Coronary artery (tissue), 2 donors: ENCODE results near the gene C19orf67.

Source experiments
- DNase-seq: peaks from one replicate; pipeline ENCODE4 v3.0.0-alpha.2; 2017; ENCODE audit warnings: low spot score
- H3K27ac ChIP-seq, 2 donors: fragments of 200-600 bp; sonication (generic); one replicate each; pipeline ENCODE4 v1.5.1; 2016 to 2019
- H3K4me3 ChIP-seq: fragments of 200-600 bp; sonication (generic); 2 replicates; pipeline ENCODE4 v1.5.1; 2016; ENCODE audit warnings: mild to moderate bottlenecking, moderate library complexity
- TF ChIP-seq, protein P1 (sequence below): fragments of 200-600 bp; sonication (generic); IDR thresholded peaks from one replicate; pipeline ENCODE4 v1.5.1; 2019; ENCODE audit warnings: antibody characterized with exemption

C19orf67 gene

DNA sequence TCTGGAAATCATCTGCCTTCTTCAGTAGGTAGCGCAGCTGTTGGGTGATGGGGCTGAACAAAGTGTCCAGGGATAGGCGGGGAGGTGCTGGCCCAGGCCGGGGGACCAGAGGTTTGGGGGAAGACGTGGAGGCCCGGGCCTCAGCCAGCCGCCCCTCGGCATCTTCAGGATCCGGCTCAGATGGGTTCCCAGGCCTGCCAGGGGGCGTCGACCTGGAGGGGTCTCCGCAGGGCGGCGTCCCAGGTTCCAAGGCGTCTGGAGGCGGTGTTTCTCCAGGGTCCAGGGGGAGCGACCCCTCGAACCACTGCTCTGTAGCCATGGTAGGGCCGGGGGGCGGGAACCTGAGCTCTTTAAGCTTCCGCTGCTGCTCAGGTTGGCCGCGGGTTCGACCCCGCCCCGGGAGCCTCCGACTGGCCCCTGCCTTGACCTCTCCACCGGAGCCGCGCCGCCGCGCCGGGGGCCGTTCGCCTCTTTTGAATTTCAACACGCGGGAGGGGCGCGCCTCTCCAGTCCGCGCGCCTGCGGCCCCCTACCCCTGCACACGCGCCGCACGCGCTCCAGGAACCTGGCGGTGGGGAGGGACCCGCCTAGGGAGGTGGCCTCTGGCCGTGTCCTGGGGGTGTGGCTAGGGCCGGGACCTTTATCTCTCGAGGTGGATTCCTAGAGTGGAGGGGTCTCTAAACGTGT lies at the start of gene C19orf67:
C19orf67 (minus strand) TSS at position 475 of the 687 bp plus-strand sequence; CDS start at position 319, 156 bp downstream.
- TF ChIP-seq, protein P1, sequence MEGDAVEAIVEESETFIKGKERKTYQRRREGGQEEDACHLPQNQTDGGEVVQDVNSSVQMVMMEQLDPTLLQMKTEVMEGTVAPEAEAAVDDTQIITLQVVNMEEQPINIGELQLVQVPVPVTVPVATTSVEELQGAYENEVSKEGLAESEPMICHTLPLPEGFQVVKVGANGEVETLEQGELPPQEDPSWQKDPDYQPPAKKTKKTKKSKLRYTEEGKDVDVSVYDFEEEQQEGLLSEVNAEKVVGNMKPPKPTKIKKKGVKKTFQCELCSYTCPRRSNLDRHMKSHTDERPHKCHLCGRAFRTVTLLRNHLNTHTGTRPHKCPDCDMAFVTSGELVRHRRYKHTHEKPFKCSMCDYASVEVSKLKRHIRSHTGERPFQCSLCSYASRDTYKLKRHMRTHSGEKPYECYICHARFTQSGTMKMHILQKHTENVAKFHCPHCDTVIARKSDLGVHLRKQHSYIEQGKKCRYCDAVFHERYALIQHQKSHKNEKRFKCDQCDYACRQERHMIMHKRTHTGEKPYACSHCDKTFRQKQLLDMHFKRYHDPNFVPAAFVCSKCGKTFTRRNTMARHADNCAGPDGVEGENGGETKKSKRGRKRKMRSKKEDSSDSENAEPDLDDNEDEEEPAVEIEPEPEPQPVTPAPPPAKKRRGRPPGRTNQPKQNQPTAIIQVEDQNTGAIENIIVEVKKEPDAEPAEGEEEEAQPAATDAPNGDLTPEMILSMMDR: no peak
- no peak within 1 kb of the TSS for H3K27ac ChIP-seq
- DNase-seq: no peak
- no peak within 1 kb of the TSS for H3K4me3 ChIP-seq

DNA sequence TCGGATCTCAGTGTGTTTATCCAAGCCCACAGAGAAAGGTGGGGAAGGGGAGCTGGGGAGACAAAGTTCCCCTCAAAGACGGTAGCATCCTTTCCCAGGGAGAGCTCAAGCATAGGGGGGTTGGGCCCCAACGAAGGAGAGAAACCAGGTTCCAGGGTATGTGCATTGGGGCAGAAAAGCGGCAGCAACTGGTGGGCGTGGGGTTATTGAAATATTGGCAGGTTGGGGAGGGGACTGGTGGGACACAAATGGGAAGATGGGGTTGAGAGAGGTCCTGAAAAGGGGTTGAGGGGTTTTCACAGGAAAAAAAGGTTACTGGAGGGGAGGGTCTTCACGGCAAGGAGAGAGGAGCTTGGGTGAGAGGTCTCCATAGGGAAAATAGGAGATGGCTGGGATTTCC lies 49.8 kb upstream of the C19orf67 start:
- no peak overlapping the region for H3K4me3 ChIP-seq
- DNase-seq: no peak
- H3K27ac ChIP-seq: no peak overlapping the region
- TF ChIP-seq, protein P1: no peak

DNA sequence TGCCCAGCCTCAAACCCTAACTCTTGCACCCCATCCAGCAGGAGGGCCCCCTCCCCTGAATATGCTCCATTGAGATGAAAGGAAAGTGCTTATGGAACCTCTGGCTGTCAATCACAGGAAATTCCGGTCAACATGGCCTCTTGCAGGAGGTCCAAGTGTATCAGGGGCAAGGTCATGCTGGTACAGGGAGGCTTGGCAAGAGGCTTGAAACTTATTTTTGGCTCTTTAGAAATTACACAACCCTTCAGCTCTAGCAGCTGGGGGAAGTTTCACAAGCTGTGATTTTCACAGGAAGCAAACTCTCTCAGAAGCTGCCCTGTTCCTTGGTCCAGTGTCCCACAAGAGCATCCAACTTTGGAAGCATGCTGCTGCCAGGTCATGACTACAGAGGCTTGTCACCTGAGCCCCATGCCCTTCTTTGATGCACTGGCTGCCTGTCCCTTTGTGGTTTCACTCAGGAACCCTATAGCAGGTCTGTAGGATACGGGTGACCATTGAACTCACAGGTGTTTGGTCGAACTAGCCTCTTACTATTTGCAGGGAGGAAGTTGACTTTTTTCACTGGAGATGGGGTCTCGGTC lies 42.4 kb upstream of the C19orf67 start:
- TF ChIP-seq, protein P1: no peak
- Histone ChIP-seq H3K4me3 (no peak overlapping the region), H3K27ac (peak overlapping the region in 1 of 2 donors; percentile 53)
- DNase-seq: no peak

DNA sequence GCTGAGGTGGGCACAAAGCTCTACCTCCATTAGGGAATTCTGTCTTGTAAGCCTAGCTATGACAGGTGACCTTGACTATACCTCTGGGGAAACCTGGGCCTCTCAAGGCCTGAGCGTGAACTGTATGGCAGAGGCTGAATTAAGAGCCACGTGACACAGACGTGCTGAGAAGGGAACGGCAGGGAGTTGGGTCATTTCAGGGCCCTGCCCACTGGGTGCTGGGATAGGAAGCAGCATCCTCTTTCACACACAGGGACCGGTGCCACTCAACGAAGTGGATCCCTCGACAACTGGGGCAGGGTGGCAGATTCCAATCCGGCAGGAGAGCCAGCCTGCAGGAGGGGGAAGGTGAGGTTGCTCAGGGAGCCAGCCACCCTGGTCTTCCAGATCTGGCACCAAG lies 41.6 kb upstream of the C19orf67 start:
- DNase-seq: no peak
- Histone ChIP-seq H3K27ac (peak overlapping the region in 1 of 2 donors; percentile 53), H3K4me3 (no peak overlapping the region)
- TF ChIP-seq, protein P1: no peak

DNA sequence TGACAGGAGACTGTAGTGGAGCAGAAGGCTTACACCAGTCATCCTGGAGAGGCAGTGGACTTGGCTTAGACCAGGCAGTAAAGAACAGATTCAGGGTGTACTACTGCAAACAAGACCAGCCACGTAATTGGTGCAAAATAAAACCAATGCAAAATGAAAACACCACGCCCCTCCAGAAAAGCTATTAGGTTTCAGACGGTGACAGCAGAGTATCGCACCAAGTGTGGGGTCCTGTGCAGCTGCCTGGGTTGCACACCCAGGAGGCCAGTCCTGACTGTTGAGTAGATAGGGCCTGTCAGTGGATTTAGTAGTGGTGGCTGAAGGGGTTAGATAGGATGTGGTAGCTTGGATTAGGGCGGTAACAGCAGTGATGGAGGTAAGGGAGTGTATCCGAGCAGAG lies 37.3 kb upstream of the C19orf67 start:
- TF ChIP-seq, protein P1: no peak
- Histone ChIP-seq H3K27ac (no peak overlapping the region), H3K4me3 (no peak overlapping the region)
- DNase-seq: no peak

DNA sequence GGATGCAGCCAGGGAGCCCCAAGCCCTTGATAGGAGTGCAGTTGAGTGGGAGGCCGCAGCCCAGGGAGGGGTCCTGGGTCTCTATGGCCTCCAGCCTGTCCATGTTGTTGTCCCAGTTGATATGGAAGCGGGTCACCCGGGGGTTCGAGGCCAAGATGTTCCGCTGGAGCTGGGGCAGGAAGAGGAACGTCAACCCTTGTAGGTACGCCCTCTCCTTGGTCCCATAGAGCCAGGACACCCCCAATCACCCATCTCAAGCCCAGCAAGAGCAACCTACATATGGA lies 34.9 kb upstream of the C19orf67 start:
- Histone ChIP-seq H3K27ac (peak overlapping the region in 1 of 2 donors; percentile 100), H3K4me3 (no peak overlapping the region)
- peak; percentile 71 for DNase-seq
- TF ChIP-seq, protein P1: no peak
